Body of pancreas (tissue), 4 donors: ENCODE measurements around the gene DNAJB14. TPM values are rescaled to one million over a fixed set of nuclear protein-coding genes. Genes with fewer than 3 reads are reported as not detected.

Experiments used
- ATAC-seq: fragments of 150-250 bp; one replicate; pipeline ENCODE4 v1.9.1; 2016
- DNase-seq, 4 donors: peaks; one replicate each; pipeline ENCODE4 v3.0.0-alpha.2; 2019
- H3K27ac ChIP-seq, 4 donors: fragments of 200-600 bp; sonication (generic); 1 replicate in 3 of 4; 2 replicates in 1 of 4; pipeline versions ENCODE4 v1.5.1 to v1.6.1; 2016 to 2019; ENCODE audit warnings: mild to moderate bottlenecking in 1 of 4, mixed read lengths in 1 of 4, moderate library complexity in 1 of 4
- H3K27me3 ChIP-seq, 2 donors: fragments of 200-600 bp; sonication (generic); one replicate each; pipeline ENCODE4 v1.6.0; 2016; ENCODE audit warnings: mild to moderate bottlenecking in 1 of 2
- H3K36me3 ChIP-seq, 2 donors: fragments of 200-600 bp; sonication (generic); replicated peaks in 1 of 2; 2 replicates each; pipeline ENCODE4 v1.5.1; 2016; ENCODE audit warnings: low read depth in 2 of 2; ENCODE audit not compliant: insufficient read depth in 1 of 2
- H3K4me1 ChIP-seq: fragments of 200-600 bp; sonication (generic); one replicate; pipeline ENCODE4 v1.6.0; 2016
- H3K4me3 ChIP-seq, 2 donors: fragments of 200-600 bp; sonication (generic); 1 replicate in 1 of 2; 2 replicates in 1 of 2; pipeline ENCODE4 v1.5.1; 2016 to 2019
- H3K9me3 ChIP-seq, 3 donors: fragments of 200-600 bp; sonication (generic); 1 replicate in 2 of 3; 2 replicates in 1 of 3; pipeline ENCODE4 v1.5.1; 2016
- CTCF ChIP-seq, 7 experiments: fragments of 450-650 bp in 4 of 7; fragments of 200-600 bp in 3 of 7; sonication (generic) in 3 of 7; IDR thresholded peaks; one replicate each; pipeline ENCODE4 v1.5.1; 2016 to 2019; ENCODE audit warnings: antibody characterized with exemption in 7 of 7
- POLR2A ChIP-seq, 3 donors: fragments of 450-650 bp; IDR thresholded peaks; one replicate each; pipeline ENCODE4 v1.6.1; 2016; ENCODE audit warnings: antibody characterized with exemption in 3 of 3, mild to moderate bottlenecking in 2 of 3
- WGBS, 2 donors: methylation state at CpG; one replicate each; pipeline ENCODE4 v1.1.5; 2017; 5-methylcytosine and 5-hydroxymethylcytosine counted together
- intact Hi-C: fragments of 100-400 bp; cut with DNase I; formaldehyde crosslinking; loops from one replicate; pipeline ENCODE4 v1.15.1; 2023
- total RNA-seq, 2 donors: library from RNA; depleted of rRNA; stranded (reverse); fragments of >200 nt; gene quantifications; one replicate each; pipeline ENCODE4 v1.1.0, GENCODE V29; 2016

Gene DNAJB14
- total RNA-seq, 2 donors from 2014 or later, result 20.8 to 30.7 TPM

DNA sequence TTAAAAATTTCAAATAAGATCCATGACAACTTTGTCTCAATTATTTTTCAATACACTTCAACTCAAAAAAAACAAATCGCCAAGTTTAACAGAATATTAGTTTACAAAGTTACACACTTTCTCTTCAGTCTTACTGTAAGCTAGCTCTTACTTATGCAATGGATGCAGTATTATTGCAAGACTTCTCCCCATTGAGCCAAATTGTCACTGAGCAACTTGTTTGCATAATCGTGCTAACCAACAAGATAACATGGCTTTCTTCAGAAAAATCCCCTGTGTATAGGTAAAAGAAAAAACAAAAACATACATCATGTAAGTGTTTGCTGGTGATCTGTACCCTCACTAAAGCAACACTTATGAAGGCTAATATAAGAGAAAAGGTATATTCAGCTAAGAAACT, 18.9 kb downstream of the DNAJB14 start:
- H3K4me3 ChIP-seq, result no peak overlapping the region
- no peak overlapping the region for H3K27ac ChIP-seq
- WGBS, 2 donors, result 36 to 45% methylated on average over 2 of the region's 2 CpGs
- TF ChIP-seq POLR2A (IDR thresholded peaks at IDR 0.05), result no peak
- no peak for TF ChIP-seq CTCF (IDR thresholded peaks at IDR 0.05)
- DNase-seq (no peak), ATAC-seq (no peak)
- H3K9me3 ChIP-seq, result no peaks in the 10 kb centered on the region
- no peaks in the 10 kb centered on the region for H3K4me1 ChIP-seq
- intact Hi-C loops, result no loop called here
- H3K27me3 ChIP-seq, result no peaks in the 10 kb centered on the region
- no peaks in the 10 kb centered on the region for H3K36me3 ChIP-seq

- H3K4me1 ChIP-seq, result no peaks in the 10 kb centered on the region
- 93 to 100% methylated on average over 3 of the region's 3 CpGs for WGBS, 2 donors
- no peak overlapping the region for H3K4me3 ChIP-seq
- intact Hi-C loops, result no loop called here
- H3K27ac ChIP-seq, result no peak overlapping the region
- no peak for DNase-seq
- no peak for ATAC-seq
- no peak for TF ChIP-seq POLR2A (IDR thresholded peaks at IDR 0.05)
- no peak for TF ChIP-seq CTCF (IDR thresholded peaks at IDR 0.05)
- no peaks in the 10 kb centered on the region for H3K9me3 ChIP-seq
- no peaks in the 10 kb centered on the region for H3K27me3 ChIP-seq
- H3K36me3 ChIP-seq, result peaks cover 0 to 1% of the 10 kb centered on the region in 2 donors
Measured at GRCh38 chr4:99921174-99921573, 25.2 kb downstream of the DNAJB14 start.

DNA sequence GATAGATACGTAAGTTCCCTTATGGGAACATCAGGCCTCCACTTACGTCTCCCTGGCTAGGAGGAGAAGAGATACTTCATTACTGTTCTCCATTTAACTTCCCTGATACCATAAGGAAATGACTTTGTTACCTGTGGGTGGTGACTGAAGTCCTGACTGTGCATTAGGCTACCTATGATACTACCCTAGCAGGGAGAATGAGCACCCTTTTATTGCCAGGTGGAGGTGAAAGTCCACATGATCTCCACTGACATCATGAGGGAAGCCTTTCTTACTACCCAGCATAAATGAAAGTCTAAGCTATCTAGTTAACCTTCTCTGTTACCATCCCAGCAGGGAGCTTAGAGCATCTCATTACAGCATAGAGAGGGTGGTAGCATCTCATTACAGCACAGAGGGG, 27.8 kb downstream of the DNAJB14 start:
- 92 to 100% methylated on average over 2 of the region's 2 CpGs for WGBS, 2 donors
- DNase-seq (no peak), ATAC-seq (no peak)
- Histone ChIP-seq H3K9me3 (no peaks in the 10 kb centered on the region), H3K36me3 (peaks cover 0 to 1% of the 10 kb centered on the region in 2 donors), H3K27me3 (no peaks in the 10 kb centered on the region), H3K4me1 (no peaks in the 10 kb centered on the region), H3K27ac (no peak overlapping the region), H3K4me3 (no peak overlapping the region)
- intact Hi-C loops, result no loop called here
- TF ChIP-seq CTCF (IDR thresholded peaks at IDR 0.05) (no peak), POLR2A (IDR thresholded peaks at IDR 0.05) (no peak)

DNA sequence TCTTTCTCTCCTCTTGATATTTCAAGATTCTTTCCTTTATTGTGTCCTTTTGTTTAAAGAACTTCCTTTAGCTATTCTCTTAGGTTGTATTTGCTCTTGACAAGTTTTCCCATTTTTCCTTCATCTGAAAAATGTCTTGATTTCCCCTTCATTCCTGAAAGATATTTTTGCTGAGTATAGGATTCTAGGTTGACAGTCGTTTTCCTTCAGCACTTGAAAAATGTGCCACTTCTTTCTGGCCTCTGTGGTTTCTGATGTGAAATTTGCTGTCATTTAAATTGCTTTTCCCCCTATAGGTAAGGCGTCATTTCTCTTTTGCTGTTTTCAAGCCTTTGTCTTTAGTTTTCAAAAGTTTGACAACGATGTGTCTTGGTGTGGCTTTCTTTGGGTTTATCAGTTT, 28.8 kb downstream of the DNAJB14 start:
- intact Hi-C loops, result no loop called here
- DNase-seq (no peak), ATAC-seq (no peak)
- H3K27me3 ChIP-seq, result no peaks in the 10 kb centered on the region
- H3K4me3 ChIP-seq, result no peak overlapping the region
- TF ChIP-seq CTCF (IDR thresholded peaks at IDR 0.05), result no peak
- no peak for TF ChIP-seq POLR2A (IDR thresholded peaks at IDR 0.05)
- peaks cover 0 to 1% of the 10 kb centered on the region in 2 donors for H3K36me3 ChIP-seq
- 95 to 98% methylated on average over 3 of the region's 3 CpGs for WGBS, 2 donors
- no peaks in the 10 kb centered on the region for H3K9me3 ChIP-seq
- H3K4me1 ChIP-seq, result no peaks in the 10 kb centered on the region
- no peak overlapping the region for H3K27ac ChIP-seq

- intact Hi-C loops, result no loop called here
- ATAC-seq, result no peak
- Histone ChIP-seq H3K27me3 (no peaks in the 10 kb centered on the region), H3K4me1 (no peaks in the 10 kb centered on the region), H3K4me3 (no peak overlapping the region), H3K27ac (no peak overlapping the region), H3K9me3 (no peaks in the 10 kb centered on the region), H3K36me3 (peaks cover 0 to 1% of the 10 kb centered on the region in 2 donors)
- no peak for TF ChIP-seq POLR2A (IDR thresholded peaks at IDR 0.05)
- TF ChIP-seq CTCF (IDR thresholded peaks at IDR 0.05), result no peak
- 82 to 90% methylated on average over 2 of the region's 2 CpGs for WGBS, 2 donors
- DNase-seq, result no peak
Measured at GRCh38 chr4:99915449-99915848, 31.0 kb downstream of the DNAJB14 start.
